OCI-LY1 (cell line): Measurements from ENCODE around the gene SLCO3A1.

ENCODE experiments used
- H2AFZ ChIP-seq: fragments of 200-600 bp; sonication (generic), shearing (Covaris generic); 2 replicates; pipeline ENCODE4 v1.6.0; 2014; ENCODE audit warnings: antibody characterized with exemption, mild to moderate bottlenecking, low read length
- H3F3A ChIP-seq: fragments of 200-600 bp; sonication (generic), shearing (Covaris generic); 2 replicates; pipeline ENCODE4 v1.6.0; 2014; ENCODE audit warnings: mild to moderate bottlenecking, antibody characterized with exemption, low read length, moderate library complexity; ENCODE audit not compliant: insufficient read depth
- H3K27ac ChIP-seq: fragments of 200-600 bp; sonication (generic); 2 replicates; pipeline ENCODE4 v1.5.1; 2014; ENCODE audit warnings: low read length, mixed run types, mild to moderate bottlenecking, low read depth; ENCODE audit not compliant: poor library complexity, severe bottlenecking
- H3K27me3 ChIP-seq: fragments of 200-600 bp; sonication (generic); 2 replicates; pipeline ENCODE4 v1.6.0; 2014; ENCODE audit warnings: antibody characterized with exemption, mild to moderate bottlenecking, low read length, moderate library complexity; ENCODE audit not compliant: insufficient read depth
- H3K36me3 ChIP-seq: fragments of 200-600 bp; sonication (generic); 2 replicates; pipeline ENCODE4 v1.6.1; 2014; ENCODE audit warnings: mild to moderate bottlenecking, antibody characterized with exemption, low read length, moderate library complexity, mixed read lengths; ENCODE audit not compliant: insufficient read depth
- H3K4me1 ChIP-seq: fragments of 200-600 bp; sonication (generic); 2 replicates; pipeline ENCODE4 v1.5.1; 2014; ENCODE audit warnings: mild to moderate bottlenecking, low read length, moderate library complexity; ENCODE audit not compliant: insufficient read depth, severe bottlenecking
- H3K4me2 ChIP-seq: fragments of 200-600 bp; sonication (generic), shearing (Covaris generic); 2 replicates; pipeline ENCODE4 v1.6.1; 2014; ENCODE audit warnings: low read length
- H3K4me3 ChIP-seq: fragments of 200-600 bp; sonication (generic); 2 replicates; pipeline ENCODE4 v1.5.1; 2014; ENCODE audit warnings: low read length, low read depth, mild to moderate bottlenecking, mixed read lengths; ENCODE audit not compliant: poor library complexity, severe bottlenecking
- H3K79me2 ChIP-seq: fragments of 200-600 bp; shearing (Covaris generic); 2 replicates; pipeline ENCODE4 v1.6.1; 2016; ENCODE audit warnings: mixed run types, low read length, mixed read lengths; ENCODE audit not compliant: insufficient read depth
- H3K9ac ChIP-seq: fragments of 200-600 bp; sonication (generic), shearing (Covaris generic); 2 replicates; pipeline ENCODE4 v1.6.1; 2014; ENCODE audit warnings: mild to moderate bottlenecking, low read length, mixed read lengths
- H3K9me2 ChIP-seq: fragments of 200-600 bp; sonication (generic), shearing (Covaris generic); 2 replicates; pipeline ENCODE4 v1.6.1; 2014; ENCODE audit warnings: low read depth, mild to moderate bottlenecking, low read length, mixed read lengths
- H3K9me3 ChIP-seq: fragments of 200-600 bp; shearing (Covaris generic); 2 replicates; pipeline ENCODE4 v1.6.1; 2014; ENCODE audit warnings: low read length, mixed read lengths
- H4K20me1 ChIP-seq: fragments of 200-600 bp; sonication (generic), shearing (Covaris generic); 2 replicates; pipeline ENCODE4 v1.6.0; 2016; ENCODE audit warnings: mild to moderate bottlenecking, low read length; ENCODE audit not compliant: insufficient read depth
- CTCF ChIP-seq: fragments of 200-600 bp; sonication (generic), shearing (Covaris generic); IDR thresholded peaks from 2 replicates; pipeline ENCODE4 v1.5.1; 2017; ENCODE audit warnings: mild to moderate bottlenecking, antibody characterized with exemption, low read length, moderate library complexity, mixed read lengths
- EZH2 ChIP-seq: fragments of 200-600 bp; sonication (generic), shearing (Covaris generic); IDR thresholded peaks from 2 replicates; pipeline ENCODE4 v1.8.0; 2017; ENCODE audit warnings: borderline replicate concordance, mixed run types, mild to moderate bottlenecking, antibody characterized with exemption, low read length, moderate library complexity, mixed read lengths

Gene SLCO3A1

GRCh38 chr15:92112180-92112579 is 258.7 kb downstream of the SLCO3A1 start:
- Histone ChIP-seq H3K27ac (no peak overlapping the region), H3F3A (no peaks in the 10 kb centered on the region), H3K4me3 (no peak overlapping the region), H3K79me2 (no peaks in the 10 kb centered on the region), H4K20me1 (no peaks in the 10 kb centered on the region), H2AFZ (no peak overlapping the region), H3K36me3 (no peaks in the 10 kb centered on the region), H3K27me3 (no peaks in the 10 kb centered on the region), H3K9ac (no peak overlapping the region), H3K9me3 (no peaks in the 10 kb centered on the region), H3K4me1 (no peaks in the 10 kb centered on the region), H3K4me2 (no peak overlapping the region), H3K9me2 (no peaks in the 10 kb centered on the region)
- TF ChIP-seq EZH2 (no peak), CTCF (no peak)

- H3K79me2 ChIP-seq, result no peaks in the 10 kb centered on the region
- H3F3A ChIP-seq, result no peaks in the 10 kb centered on the region
- H3K4me3 ChIP-seq, result no peak overlapping the region
- TF ChIP-seq EZH2, result no peak
- no peak for TF ChIP-seq CTCF
- no peaks in the 10 kb centered on the region for H3K9me2 ChIP-seq
- H4K20me1 ChIP-seq, result no peaks in the 10 kb centered on the region
- no peaks in the 10 kb centered on the region for H3K36me3 ChIP-seq
- no peak overlapping the region for H3K27ac ChIP-seq
- no peaks in the 10 kb centered on the region for H3K27me3 ChIP-seq
- H3K4me1 ChIP-seq, result no peaks in the 10 kb centered on the region
- no peaks in the 10 kb centered on the region for H3K9me3 ChIP-seq
- H2AFZ ChIP-seq, result no peak overlapping the region
- H3K4me2 ChIP-seq, result no peak overlapping the region
- H3K9ac ChIP-seq, result no peak overlapping the region
These were observed 259.2 kb downstream of the SLCO3A1 start for GRCh38 chr15:92112711-92113110.

- no peaks in the 10 kb centered on the region for H4K20me1 ChIP-seq
- no peak overlapping the region for H3K4me2 ChIP-seq
- H3K9ac ChIP-seq, result no peak overlapping the region
- H3K4me1 ChIP-seq, result no peaks in the 10 kb centered on the region
- H3K79me2 ChIP-seq, result no peaks in the 10 kb centered on the region
- H3K9me3 ChIP-seq, result no peaks in the 10 kb centered on the region
- no peaks in the 10 kb centered on the region for H3K27me3 ChIP-seq
- TF ChIP-seq EZH2, result no peak
- no peak for TF ChIP-seq CTCF
- H3K9me2 ChIP-seq, result no peaks in the 10 kb centered on the region
- H3F3A ChIP-seq, result no peaks in the 10 kb centered on the region
- H3K27ac ChIP-seq, result no peak overlapping the region
- no peak overlapping the region for H2AFZ ChIP-seq
- no peaks in the 10 kb centered on the region for H3K36me3 ChIP-seq
- H3K4me3 ChIP-seq, result no peak overlapping the region
These were observed 260.3 kb downstream of the SLCO3A1 start for GRCh38 chr15:92113832-92114231.
